ENCODE results near the gene WNT7B.

Gene WNT7B

GRCh38 chr22:45994491-45995404 is 17.8 kb upstream of the WNT7B start:
- peak; percentile 72 to 74 for DNase-seq

- no peak for DNase-seq
Measured at GRCh38 chr22:45993841-45994240, 16.9 kb upstream of the WNT7B start.

GRCh38 chr22:45993143-45993692 is 16.3 kb upstream of the WNT7B start:
- DNase-seq: no peak

GRCh38 chr22:45992737-45993136 is 15.8 kb upstream of the WNT7B start:
- no peak for DNase-seq

GRCh38 chr22:45991098-45991497 is 14.1 kb upstream of the WNT7B start:
- DNase-seq: no peak

- DNase-seq: no peak
Measured at GRCh38 chr22:45987136-45987861, 10.3 kb upstream of the WNT7B start.

GRCh38 chr22:45984316-45984916 is 7.5 kb upstream of the WNT7B start:
- DNase-seq: no peak

GRCh38 chr22:45983797-45984196 is 6.8 kb upstream of the WNT7B start:
- no peak for DNase-seq

- no peak for DNase-seq
Measured at GRCh38 chr22:45980761-45981160, 3.8 kb upstream of the WNT7B start.

GRCh38 chr22:45980268-45980570 is 3.3 kb upstream of the WNT7B start:
- DNase-seq: no peak

GRCh38 chr22:45978275-45978713 is 1.3 kb upstream of the WNT7B start:
- DNase-seq: no peak

GRCh38 chr22:45977551-45978274 is 751 bp upstream of the WNT7B start:
- no peak for DNase-seq

GRCh38 chr22:45976254-45977002 is 534 bp downstream of the WNT7B start:
- no peak for DNase-seq

- no peak for DNase-seq
Measured at GRCh38 chr22:45975164-45976161, 1.5 kb downstream of the WNT7B start.

- no peak for DNase-seq
Measured at GRCh38 chr22:45974498-45974897, 2.5 kb downstream of the WNT7B start.

- DNase-seq: no peak
Measured at GRCh38 chr22:45972889-45973253, 4.1 kb downstream of the WNT7B start.

GRCh38 chr22:45972091-45972888 is 4.7 kb downstream of the WNT7B start:
- DNase-seq: no peak

GRCh38 chr22:45971408-45972028 is 5.4 kb downstream of the WNT7B start:
- DNase-seq: no peak

- no peak for DNase-seq
Measured at GRCh38 chr22:45970705-45971407, 6.1 kb downstream of the WNT7B start.

All from CD4-positive, alpha-beta T cell treated with Interleukin-1 beta for 1 hour (primary cell).